ENCODE results near the gene CHTF18.
"Not testable (repeated sequence)": the region's sequence is repeated elsewhere in the genome, so short reads cannot be mapped to it uniquely, and the experiment has no call there.

Gene CHTF18

GRCh38 chr16:788399-789126 is at the start of gene CHTF18:
CHTF18 (plus strand) TSS chr16:788620; CDS start chr16:788685, 65 bp downstream.
- peak; percentile 14 to 92 (median 83) for DNase-seq

- no peak for DNase-seq
Observed at GRCh38 chr16:739560-740458, 48.6 kb upstream of the CHTF18 start.

DNA sequence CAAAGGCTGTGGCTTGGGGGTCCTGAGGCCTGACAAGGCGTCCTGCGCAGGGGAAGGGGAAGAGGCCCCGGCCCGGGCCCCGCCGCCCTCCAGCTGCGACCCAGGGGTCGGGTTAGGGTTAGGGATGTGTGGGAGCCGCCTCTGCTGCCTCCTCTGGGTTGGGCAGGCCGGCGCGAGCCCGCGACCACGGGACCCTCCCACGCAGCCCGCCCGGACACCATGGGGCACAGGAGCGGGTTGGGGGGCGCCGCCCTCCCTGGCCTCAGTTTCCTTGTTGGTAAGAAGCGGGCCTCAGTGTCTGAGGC is 48.0 kb upstream of the CHTF18 start:
- peak in 2 of 56 donors; percentile 35 to 53 for DNase-seq

- DNase-seq = peak in 55 of 56 donors; percentile 37 to 91 (median 78)
Observed at GRCh38 chr16:740764-741505, 47.5 kb upstream of the CHTF18 start, which contains the start of gene CIAO3. CIAO3 (minus strand) TSS chr16:740997; CDS start chr16:740985, 12 bp downstream.

- no peak for DNase-seq
Observed at GRCh38 chr16:741986-742629, 46.3 kb upstream of the CHTF18 start.

- not testable (repeated sequence) for DNase-seq
Observed at GRCh38 chr16:742894-743293, 45.5 kb upstream of the CHTF18 start.

- no peak for DNase-seq
Observed at GRCh38 chr16:743794-744500, 44.5 kb upstream of the CHTF18 start.

GRCh38 chr16:745739-746138 is 42.7 kb upstream of the CHTF18 start:
- no peak for DNase-seq

- no peak for DNase-seq
Observed at GRCh38 chr16:746637-747036, 41.8 kb upstream of the CHTF18 start.

DNA sequence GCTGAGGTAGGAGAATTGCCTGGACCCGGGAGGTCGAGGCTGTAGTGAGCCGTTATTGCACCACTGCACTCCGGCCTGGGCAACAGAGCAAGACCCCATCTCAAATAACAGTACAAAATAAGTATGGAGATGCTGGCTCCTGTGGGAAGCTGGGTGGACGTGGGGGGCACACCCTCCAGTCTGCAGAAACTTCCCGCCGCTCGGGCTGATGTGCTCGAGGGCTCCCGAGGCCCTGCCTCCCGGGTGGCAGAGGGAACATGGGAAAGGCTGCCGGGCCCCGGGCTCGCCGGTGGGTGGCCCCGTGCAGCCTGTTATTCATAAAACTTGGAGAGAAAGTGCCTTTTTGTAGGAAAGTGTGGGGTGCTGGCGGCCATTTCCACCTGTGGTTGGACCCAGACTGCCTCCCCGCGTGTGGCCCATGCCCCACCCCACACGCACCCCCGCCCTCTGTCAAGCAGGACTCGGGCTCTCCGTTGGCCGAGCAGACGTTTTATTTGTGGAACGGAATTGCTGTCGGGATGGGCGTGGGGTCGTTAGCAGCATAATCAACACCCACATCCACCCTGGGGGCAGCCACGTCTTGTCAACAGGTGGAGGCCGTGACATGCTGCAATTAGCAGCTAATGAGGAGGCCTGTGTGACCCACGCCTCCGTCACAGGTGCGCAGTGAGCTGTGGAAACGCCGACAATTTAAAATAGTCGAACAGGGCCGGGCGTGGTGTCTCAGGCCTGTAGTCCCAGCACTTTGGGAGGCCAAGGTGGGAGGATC is 40.3 kb upstream of the CHTF18 start:
- DNase-seq = no peak

DNA sequence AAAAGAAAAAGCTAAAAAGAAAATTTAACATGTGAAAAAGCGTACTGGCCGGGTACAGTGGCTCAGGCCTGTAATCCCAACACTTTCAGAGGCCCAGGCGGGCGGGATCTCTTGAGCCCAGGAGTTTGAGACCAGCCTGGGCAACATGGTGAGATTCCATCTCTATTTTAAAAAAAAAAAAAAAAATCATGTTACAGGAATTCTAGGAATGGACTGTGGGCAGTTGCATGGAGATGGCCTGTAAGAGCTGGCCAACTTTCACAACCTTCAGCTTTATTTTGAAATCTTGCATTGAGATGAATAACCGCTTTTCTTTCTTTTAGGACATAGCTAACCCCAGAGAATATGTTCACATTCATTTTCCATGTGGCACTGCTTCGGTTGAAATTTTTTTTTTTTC is 39.4 kb upstream of the CHTF18 start:
- no peak for DNase-seq

- no peak for DNase-seq
Observed at GRCh38 chr16:750485-750884, 37.9 kb upstream of the CHTF18 start.

- DNase-seq = peak in 5 of 56 donors; percentile 3 to 41 (median 13)
Observed at GRCh38 chr16:751152-752006, 37.0 kb upstream of the CHTF18 start.

DNA sequence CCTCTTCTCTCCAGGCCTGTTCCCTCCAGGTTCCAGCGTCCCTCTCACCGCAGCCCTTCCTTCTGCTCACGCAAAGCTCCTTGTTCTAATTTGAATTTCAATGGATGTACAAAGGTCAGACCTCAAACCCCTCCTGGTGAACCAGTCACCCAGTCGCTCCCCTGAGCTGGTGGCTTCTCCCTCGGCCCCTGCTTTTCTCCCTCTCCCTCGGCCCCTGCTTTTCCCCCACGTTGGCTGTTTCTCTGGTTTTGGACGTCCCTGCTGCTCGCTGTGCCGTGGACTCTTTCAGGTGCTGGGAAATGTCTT is 36.5 kb upstream of the CHTF18 start:
- no peak for DNase-seq

GRCh38 chr16:754121-754607 is 34.3 kb upstream of the CHTF18 start:
- not testable (repeated sequence) for DNase-seq

GRCh38 chr16:754656-755055 is 33.8 kb upstream of the CHTF18 start:
- no peak for DNase-seq

- no peak for DNase-seq
Observed at GRCh38 chr16:756428-756827, 32.0 kb upstream of the CHTF18 start.

DNA sequence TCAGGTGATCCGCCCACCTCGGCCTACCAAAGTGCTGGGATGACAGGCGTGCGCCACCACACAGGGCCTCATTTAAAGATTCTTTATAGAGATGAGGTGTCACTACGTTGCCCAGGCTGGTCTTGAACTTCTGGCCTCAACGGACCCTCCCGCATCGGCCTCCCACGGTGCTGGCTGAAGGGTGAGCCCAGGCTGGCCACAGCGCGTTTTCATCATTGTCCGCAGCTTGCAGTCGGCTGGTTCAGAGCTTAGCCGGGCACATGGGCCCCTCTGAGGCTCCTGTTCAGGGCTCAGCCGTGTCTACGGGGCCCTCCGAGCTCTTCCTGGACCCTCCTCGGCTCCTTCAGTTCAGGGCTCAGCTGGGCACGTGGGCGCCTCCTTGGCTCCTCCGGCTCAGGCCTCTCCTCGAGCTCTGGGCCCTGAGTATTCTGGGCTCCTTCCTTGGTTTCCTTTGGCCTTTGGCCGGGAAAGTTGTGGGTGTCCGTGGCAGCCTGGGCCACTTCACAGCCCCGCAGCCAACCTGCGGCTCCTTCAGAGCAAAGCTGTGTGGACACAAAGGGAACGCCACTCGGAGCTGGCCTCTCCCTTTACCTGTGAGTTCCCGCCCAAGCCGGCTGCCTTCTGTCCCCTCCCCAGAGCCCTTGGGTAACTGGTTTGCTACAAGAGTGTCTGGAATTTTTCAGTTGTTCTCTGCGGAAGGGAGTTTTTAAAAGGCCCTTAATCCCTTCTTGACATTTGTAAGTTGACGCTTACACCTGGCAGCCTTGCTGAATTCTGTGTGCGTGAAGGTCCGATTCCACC is 29.1 kb upstream of the CHTF18 start:
- DNase-seq = no peak
